NCI-H2107 treated with DMSO at 0.1 percent for 48 hours (cell line): ENCODE data around the gene FHOD1.

Experiments used
- DNase-seq: peaks from one replicate; lab custom pipeline; 2025; ENCODE audit not compliant: unreplicated experiment; lab: John Stamatoyannopoulos, UW

The FHOD1 gene

DNA sequence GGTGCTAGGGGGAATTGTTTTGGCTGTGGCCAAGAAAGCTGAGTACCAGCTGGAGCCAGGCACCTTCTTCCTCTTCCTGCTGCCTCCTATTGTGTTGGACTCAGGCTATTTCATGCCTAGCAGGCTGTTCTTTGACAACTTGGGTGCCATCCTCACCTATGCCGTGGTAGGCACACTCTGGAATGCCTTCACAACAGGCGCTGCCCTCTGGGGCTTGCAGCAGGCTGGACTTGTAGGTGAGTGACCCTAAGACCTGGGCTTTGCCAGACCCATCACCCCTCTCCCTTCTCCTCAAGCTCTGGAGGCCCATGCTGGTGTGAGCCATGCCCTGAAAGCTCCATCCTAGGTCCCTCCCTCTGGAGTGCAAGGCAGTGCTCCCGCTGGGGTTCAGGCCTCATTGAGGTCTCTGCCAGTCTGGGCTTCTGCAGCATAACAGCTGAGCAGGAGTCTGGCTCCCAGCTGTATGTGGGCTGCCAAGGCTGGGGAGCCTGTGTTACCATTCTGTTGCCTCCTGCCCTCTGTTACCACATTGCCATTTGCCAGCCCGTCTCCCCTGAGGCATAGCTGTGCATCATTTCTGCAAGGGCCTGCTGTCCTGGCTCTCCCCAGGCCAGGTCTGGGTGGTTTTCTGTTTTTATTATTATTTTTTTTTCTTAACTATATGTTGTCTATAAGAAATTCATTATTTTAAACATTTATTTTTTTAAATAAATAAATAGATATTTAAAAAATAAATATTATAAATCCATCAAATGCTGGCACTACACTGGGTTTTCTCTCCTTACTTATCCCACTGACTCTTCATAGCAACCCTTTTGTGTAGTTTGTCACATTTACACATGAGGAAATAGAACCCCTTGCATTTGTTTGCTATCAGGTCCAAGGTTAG is 5.6 kb upstream of the FHOD1 start:
- DNase-seq, result no peak

DNA sequence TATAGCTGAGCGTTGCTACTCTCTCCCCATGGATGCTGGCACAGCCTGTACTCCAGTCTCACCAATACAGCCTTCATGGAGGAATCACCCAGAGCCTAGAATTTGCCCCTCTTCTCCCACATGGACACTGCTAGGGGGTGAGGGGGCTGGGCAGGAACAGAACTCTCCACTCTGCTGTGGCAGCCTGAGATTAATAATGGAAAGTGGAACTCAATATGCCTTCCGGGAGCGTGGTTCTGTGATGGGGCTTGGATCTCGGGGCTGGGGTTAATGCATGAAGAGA is 2.7 kb upstream of the FHOD1 start:
- no peak for DNase-seq

DNA sequence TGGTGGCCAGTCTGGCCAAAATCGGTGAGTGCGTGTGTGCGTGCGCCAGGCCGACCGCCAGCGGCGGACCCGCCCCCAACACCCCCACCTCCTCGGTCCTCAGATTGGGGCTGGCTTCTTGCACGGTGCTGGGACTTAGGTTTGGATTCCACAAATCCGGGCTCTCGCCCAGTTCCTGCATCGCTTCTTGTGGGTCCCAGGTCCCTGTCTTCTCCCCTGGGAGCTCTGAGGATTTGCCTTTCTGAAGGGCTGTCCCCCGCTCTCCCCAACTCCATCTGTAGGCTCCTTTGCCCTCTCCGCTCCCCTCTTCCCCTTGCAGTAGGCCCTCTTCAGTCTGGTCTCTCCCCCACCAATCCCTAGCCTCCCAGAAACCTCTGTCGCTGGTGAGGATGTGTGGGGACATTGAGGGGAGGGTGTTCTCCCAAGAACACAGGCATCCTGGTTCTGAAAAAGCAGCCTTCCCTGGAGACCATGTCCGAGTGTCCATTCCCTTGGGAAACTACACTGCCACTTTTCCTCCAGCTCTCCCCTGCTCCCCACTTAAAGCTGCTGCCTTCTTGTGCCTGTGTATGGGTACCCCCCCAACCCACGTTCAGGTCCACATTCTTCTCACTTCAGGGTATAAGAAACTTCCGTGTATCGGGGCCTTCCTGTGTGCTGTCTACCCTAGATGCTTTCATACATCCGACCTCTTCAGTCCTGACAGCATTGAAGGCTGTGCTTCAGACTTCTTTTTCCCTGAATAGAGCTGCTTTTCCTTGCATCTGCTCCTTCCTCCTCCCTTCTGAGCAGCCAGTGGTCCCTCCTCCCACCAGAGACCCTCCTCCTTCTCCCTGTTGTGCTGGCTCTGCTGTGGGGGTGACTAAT is 2.1 kb upstream of the FHOD1 start:
- no peak for DNase-seq

DNA sequence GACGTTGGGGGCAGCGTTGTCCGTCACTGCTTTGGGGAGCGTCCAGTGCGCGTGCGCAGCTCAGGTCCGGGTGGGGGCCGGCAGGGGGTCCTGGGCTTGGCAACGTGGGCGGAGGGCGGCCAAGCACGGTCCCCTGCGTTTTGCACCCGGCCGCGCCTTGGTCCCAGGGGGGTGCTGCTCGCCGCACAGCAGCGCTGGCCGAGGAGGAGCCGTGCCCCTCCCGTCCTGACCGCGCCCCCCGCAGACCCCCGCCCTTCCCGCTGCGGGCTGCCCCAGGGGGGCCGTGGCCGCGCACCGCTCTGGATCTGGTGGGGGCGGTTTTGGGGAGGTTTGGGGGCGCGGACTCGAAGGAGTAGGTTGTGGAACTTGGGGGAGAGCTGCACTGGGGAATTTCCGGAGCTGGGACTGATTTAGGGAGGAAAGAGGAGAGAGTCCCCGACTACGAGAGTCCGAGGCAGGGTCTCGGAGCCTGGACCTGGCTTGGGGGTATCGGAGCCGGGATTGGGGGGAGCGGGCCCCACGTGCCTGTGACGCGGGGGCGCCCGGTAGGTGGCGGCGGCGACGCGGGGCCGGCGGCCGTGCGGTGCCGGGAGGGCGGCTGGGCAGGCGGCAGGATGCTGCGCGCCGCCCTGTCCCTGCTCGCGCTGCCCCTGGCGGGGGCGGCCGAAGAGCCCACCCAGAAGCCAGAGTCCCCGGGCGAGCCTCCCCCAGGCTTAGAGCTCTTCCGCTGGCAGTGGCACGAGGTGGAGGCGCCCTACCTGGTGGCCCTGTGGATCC is 1.3 kb upstream of the FHOD1 start, which contains the start of gene SLC9A5:
Gene SLC9A5, plus strand, starts transcription at position 579 of the 777 bp plus-strand sequence. Its CDS starts 36 bp downstream, at position 615.
- no peak for DNase-seq

DNA sequence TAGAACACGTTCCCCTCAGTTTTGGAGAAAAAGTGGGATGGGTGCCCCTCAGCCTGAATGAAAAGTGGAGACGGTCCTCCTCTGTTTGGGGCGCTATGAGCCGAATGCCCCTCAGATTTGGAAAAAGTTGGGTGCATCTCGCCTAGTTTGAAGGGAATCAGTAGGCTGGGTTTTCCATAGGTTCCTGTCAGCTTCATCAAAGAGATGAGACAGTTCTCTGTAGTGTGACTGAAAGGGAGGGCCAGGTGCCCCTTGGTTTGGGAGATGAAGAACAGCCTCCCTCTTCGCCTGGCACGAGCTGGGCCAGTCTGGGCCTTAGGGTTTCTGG is 756 bp upstream of the FHOD1 start:
- DNase-seq, result no peak

DNA sequence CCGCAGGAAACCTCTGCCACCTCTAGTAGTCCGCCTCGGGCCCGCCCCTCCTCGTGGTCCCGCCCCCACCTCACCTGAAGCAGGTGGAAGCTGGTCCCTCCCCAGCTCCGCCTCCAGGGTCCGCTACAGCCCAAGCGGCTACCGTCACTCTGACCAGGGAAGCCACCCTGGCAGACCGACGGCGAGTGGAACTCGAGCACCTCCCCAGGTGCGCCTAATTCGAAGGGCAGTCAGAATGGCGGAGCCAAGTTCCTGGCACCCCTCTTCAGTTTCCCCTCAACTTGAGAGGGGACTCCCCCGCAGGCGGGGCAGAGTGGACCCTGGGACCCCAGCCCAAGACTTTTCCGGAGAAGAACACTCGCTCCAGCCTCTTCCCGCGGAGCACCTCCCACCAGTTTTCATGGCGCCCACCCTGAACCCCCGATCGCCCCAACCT is 507 bp downstream of the FHOD1 start:
- DNase-seq, result peak; percentile 36

DNA sequence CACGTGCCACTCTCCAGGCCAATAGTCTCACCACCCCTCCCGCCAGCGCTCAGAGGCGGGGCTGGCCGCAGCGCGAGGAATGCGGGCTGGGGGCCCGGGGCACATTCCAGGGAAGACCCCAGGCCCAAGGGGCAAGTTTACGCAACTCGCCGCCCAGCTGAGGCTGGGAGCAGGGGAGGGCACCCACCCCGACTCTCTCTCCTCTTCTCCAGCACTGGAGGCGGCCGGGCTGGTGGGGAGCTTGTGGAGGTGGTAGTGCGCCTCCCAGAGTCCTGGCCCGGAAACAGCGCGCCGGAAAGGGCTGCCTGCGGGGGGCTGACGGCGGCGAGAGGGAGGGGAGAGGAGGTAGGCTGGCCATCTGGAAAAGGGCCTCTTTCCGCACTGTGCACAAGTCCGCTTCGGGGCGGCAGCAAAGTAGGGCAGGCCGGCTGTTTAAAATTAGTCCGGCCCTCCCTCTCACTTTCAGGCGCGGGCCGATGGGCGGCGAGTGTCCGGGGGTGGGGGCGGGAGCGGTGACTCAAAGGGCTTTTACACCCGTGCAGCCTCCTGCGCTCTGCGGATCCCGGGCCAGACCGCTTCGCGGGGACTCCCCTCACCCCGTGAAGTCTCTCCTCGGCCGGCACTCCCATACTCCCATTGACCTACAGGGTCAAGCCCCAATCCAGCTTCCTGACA is 1.1 kb downstream of the FHOD1 start:
- no peak for DNase-seq

DNA sequence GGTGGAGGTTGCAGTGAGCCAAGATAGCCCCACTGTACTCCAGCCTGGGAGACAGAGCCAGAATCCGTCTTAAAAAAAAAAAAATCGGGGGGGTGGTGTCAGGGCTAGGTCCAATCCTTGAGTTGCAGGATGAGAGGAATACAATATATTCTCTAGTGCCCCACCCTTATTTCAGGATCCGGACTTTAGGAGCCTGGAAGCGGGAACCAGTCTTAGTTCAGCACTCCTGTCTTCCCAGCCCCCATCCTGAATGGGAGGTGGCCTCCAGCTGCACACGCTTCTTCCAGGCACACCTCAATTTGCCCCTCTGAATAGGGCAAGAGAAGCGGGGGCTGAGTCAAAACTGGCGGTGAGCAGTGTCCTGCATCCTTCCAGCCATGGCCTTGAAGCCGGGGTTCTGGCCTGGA is 1.6 kb downstream of the FHOD1 start:
- no peak for DNase-seq

DNA sequence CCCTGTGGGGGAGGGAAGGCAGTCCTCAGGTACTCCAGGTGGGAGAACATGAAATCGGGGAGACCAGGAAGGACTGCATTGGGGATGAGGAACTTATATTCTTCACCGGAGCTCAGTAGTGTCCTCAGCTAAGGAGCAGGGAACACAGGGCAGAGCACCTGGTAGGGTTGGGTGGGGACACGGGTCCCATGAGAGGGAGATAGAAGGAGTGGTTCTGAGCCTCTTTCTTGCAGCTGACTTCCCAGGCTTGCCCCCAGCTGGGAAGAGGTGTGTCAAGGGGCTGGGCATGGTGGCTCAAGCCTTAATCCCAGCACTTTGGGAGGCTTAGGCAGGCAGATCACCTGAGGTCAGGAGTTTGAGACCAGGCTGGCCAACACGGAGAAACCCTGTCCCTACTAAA is 2.1 kb downstream of the FHOD1 start:
- DNase-seq, result no peak

DNA sequence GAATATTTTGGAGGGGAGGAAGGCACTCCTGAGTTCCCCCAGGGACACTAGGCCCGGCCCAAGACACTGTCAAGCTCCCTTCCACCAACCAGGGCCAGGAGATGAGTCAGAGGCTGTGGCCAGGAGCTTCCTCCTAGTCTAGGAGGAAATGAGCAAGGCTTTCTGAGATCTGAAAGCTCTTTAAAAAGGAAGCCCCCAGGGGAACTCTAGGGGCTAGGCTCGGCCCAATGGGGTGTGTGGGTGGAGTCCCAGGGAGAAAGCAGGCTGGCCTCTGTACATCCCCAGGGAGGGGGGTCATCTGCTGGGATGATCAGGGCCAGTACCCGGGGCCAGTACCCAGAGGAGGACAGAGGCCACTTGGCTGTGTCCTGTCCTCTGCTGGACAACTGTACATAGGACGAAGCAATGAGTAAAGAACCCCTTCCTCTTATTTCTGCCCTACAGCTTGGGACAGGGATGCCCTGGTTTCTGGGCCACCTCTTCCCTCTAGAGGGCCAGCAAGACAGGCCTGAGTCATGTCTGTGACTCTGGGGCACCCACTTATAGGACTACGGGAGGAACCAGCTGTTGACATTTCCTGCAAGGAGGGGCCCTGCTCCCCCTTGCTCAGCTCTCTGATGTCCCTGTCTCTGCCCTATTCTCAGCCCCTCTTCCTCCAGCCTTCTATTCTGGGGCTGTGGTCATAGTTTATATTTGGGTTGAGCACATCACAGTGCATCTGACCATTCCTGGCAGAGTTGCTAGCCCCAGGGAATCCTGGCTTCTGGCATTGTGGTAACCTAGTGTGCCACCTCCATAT is 2.7 kb downstream of the FHOD1 start:
- no peak for DNase-seq

DNA sequence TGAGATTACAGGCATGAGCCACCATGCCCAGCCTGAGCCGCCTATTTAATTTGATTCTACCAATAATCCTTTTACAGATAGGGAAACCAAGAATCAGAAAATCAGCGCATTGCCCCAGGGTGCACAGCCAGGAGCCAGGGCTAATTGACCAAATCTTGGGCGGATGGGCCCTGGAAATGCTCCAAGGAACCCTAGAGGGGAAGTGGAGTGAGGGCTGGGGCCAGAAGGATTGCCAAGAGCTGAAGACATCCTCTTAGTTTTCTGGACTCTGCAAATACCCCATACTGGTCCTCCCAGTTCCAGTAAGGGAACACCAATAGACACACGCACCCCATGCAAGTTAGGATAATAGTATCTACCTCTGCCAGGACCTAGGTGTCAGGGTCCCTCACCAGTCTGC is 3.8 kb downstream of the FHOD1 start:
- no peak for DNase-seq

DNA sequence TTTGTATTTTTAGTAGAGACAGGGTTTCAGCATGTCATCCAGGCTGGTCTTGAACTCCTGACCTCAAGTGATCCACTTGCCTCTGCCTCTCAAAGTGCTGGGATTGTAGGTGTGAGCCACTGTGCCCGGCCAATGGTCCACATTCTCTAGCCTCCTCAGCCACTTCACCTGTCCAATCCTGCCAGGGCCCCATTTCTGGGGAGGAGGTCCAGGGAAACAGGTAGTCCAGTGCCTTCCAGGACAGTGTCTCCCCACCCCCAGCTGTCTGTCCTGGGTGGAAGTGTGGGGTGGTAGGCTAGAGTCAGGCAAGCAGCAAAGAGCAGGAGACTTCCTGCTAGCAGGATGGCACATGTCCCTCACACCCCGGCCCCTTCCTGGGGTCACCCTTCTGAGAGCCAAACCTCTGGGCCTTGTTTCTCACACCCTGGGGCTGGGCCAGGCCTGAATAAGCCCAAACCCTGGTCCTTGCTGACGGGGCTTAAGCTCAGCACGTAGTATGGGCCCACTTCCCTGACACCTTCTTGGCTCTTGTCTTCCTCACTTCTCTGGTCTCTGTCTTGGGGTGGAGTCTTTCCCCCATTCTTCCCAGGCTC is 5.0 kb downstream of the FHOD1 start:
- DNase-seq, result no peak

DNA sequence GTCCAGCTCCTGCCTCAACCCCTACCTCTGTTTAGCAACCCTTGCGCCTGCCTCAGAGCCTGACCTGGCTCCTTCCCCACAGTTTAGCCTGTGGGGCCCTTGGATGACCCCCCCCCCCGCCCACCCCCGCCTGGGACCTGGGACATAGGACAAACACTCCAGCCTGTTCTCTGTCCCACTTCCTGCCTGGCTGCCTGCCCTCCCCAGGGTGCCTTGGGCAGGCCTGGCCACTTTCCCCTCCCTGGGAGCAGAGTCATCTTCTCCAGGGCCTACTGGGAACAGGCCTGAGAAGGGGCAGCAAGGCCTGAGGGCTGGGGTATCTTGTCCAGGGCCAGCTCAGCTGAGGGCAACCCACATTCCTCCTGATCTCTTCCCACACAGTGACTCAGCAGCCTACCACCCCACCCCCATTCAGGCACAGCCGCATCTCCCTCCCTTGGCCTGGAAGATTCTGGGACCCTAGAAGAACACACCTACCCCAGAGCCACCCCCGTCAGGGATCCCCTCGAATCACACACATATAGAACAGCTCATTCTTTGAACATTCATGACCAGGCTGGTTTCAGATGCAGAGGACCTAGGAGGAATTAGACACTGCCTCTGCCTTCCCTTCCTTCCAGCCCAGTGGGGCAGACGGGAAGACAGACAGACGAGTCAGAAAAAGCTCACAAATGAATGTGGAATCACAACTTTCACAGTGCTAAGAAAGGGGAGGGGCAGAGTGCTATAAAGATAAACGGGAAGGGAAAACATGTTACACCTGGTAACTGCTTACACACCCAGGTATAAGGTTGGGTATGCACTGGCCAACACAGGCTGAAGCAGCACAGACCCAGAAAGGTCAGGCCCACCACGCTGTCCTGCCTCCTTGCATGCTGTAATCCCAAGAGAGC is 6.0 kb downstream of the FHOD1 start:
- DNase-seq, result no peak

DNA sequence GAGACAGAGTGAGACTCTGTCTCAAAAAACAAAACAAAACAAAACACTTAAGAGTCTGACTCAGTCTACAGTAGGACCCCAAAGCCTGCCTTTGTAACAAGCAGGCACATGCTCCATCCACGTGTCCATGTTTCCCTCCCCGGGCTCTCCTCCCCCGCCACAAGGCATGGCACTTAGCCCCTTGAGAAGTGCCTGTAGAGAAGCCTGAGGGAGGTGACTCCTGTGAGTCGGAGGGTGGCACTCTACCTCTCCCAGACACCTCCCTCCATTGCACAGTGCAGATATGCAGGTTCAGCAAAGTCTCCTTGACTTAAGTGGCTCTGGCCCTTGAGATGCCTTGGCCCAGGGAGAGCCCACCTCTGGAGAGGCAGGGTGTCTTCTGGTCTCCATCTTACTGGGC is 6.8 kb downstream of the FHOD1 start:
- DNase-seq, result no peak

DNA sequence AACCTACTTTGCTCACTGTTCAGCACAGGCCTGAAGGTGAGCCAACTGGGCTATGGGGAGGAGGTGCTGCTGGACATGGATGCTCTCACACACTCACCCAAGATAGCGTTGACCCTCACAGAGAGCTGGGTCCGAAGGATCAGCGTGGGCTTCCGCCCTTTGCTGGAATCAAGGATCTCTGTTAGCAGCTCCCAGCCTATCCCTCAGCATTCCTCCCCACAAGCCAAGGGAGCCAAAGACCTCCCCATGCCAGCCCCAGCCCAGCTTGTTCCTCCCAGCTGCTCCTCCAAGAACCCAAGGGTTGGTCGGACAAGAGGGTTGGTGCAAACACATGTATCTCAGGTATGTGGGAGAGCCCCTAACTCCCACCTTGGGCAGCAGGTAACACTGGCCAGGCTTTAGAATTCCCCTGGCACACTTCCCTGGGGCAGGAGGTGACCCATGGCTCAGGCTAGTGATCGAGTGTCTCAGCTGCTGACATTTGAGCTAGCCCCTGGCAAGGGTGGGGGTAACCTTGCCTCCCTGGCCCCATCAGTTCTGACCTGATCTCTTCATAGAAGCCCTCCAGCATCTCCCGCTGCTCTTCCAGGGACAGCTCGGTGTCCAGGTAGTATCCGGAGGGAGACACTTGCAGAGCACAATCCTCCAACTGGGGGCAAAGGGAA is 8.3 kb downstream of the FHOD1 start:
- DNase-seq, result no peak

DNA sequence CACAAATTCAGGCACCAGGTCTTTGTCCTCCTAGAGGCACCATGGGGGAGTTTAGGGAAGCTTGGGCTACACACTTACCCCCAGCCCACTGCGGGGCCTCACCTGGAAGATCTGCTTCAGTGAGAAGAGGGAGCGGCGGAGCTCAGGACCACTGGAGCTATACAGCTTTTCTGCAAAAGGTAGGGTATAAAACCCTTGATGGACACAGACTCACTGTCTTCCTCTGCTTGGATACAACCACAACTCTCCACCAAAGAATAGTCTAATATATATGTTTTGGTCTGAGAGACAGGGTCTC is 9.1 kb downstream of the FHOD1 start:
- DNase-seq, result no peak

DNA sequence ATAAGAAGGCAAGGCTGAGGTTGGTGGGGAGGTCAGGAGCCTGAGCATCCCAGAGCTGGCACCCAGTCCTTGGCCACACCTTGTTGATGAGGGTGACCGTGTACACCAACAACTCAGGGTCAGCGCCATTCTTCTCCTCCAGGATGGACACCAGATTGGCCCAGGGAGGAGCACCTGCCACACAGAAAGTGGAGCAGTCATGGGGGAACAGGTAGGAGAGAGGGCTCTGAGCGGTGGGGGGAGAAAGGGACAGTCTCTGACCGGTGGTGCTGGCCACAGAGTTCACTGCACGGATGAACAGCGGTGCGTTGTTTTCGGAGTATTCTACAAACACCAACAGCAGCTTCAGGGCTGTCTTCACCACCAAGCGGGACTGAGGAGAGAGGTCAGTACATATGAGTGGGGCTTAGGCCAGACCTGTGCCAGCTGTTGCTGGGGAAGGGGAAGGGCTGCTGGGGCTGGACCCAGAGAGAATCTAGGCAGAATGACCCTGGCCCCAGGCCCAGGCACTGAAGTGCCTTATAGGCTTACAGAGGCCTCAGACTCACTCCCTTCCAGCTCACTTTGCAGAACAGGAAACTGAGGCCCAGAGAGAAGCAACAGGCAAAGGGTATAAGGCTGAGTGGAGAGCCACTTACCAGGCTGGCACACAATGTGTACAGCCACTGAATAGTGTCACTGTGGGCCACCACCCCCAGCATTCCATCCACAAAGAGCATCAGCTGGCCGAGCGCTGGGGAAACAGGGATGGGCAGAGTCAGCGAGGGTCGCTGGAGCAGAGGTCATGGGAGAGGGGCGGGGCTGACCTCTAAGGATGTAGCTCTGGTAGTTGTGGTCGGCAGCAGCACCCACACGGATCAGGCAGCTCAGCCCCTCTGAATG is 9.6 kb downstream of the FHOD1 start:
- no peak for DNase-seq
